Erythroblast (primary cell): ENCODE results near the gene AFG3L2.

Source experiments
- DNase-seq, 2 experiments: peaks; one replicate each; lab custom pipeline; 2025; lab: John Stamatoyannopoulos, UW
- GATA1 ChIP-seq: IDR thresholded peaks from 2 replicates; pipeline ENCODE4 v1.6.1; 2011; ENCODE audit warnings: low read depth, mild to moderate bottlenecking, control low read depth, low read length, moderate library complexity
- POLR2A ChIP-seq: IDR thresholded peaks from 2 replicates; pipeline ENCODE4 v1.6.1; 2011; ENCODE audit warnings: mild to moderate bottlenecking, low read length

Gene AFG3L2

GRCh38 chr18:12304351-12305210 lies 72.4 kb downstream of the AFG3L2 start:
- no peak for TF ChIP-seq POLR2A
- TF ChIP-seq GATA1 = no peak
- DNase-seq = no peak

DNA sequence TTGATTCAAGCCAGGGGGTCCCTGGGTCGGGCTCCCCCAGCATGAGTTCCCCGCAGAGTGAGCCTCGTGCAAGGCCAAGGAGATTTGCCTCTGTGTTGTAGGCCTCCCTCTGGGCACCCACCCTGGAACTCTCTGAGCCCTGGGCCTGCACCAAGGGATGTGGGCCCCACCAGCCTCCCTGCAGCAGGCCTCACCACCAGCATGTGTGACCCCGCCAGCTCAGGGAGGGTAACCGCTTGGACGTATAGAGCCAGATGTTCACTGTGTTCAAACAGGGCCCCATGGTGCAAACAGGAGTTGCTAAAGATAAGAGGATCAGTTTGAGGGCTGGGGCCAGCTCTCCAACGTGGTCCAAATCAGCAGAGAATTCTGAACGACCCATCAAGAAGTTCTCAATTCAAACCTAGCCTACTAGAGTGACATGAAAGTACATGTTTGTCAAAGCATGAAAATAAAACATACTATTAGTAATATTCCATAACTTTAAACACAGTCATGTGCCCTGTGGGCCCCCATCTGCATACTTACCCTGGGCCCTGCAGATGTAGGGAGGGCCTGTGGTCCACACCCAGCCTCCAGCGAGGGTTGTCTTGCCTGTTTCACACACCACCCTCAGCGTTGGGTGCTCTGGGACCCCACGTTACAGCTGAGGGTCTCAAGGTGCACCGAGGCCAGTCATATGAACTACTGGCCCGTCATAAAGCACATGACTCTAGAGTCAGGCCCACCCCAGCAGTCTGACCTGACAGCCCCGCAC lies 74.5 kb downstream of the AFG3L2 start:
- DNase-seq = peak; percentile 96 to 100
- peak; percentile 34 for TF ChIP-seq POLR2A
- TF ChIP-seq GATA1 = peak; percentile 24

DNA sequence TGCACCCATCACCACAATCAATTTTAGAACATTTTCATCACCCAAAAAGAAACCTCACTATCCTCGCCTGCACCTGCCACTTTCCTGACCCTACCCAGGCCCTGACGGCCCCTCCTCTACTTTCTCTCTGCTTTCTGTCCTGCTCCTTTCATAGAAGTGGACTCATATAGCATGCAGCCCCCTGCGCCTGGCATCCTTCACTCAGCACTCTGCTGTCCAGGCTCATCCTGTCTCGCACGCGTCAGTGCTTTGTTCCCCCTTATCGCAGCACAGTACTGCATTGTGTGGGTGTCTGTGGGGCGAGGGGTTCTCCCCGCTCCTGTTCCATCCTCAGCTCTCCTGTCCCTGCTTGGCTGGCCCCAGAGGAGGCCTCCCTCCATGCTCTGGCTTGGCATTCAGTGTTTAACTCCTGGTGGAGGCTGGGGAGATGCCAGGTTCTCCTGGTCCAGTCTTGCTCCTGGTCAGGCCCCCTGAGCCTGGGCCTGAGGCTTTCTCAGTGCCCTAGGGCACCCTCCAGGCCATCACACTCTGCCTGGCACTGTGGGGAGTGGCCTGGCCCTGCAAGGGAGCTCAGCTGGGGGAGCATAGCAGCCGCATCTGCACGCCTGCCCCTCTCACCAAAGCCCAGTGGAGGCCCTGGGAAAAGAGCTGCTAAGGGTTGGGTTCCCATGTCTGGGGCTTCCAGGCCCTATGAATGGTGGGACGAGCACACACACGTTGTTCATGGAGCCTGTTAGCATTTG lies 75.6 kb downstream of the AFG3L2 start:
- no peak for DNase-seq
- TF ChIP-seq POLR2A (no peak), GATA1 (no peak)

DNA sequence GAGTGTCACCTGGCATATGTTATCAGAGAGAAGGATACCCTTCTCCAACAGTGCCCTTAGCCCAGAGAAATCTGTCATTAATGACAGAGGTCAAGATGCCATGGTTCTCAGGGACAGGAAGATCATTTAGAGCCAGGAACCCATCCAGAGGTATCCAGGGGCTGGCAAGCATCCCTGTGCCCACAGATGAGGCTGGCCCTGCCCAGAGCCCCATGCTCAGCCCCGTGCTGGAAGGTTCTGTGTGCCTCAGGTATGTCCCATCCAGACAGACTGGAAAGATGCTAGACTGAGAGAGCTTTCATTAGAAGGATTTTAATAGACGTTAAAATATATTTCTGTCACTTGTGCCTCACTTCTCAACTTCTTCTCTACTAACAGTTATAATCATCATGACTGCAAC lies 77.2 kb downstream of the AFG3L2 start:
- DNase-seq = no peak
- TF ChIP-seq POLR2A (no peak), GATA1 (no peak)

DNA sequence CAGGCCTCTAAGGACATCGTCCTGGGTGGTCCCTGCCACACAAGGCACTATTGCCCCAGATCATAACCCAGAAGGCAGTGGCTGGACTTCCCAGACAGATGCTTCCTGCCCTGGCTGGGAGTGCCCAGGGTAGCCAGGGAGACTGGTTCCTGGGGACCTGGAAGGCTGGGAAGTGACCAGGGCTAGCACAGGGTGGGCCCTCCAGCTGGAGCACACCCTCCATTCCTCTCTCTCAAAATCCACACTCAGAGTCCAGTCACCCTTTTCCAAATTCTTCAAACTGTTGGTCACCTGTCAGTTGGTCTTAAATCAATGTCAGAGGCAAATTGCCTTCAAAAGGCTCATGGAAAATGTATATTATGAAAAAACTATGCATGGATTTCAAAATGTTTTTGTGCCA lies 80.6 kb downstream of the AFG3L2 start:
- TF ChIP-seq POLR2A (no peak), GATA1 (no peak)
- DNase-seq = no peak

DNA sequence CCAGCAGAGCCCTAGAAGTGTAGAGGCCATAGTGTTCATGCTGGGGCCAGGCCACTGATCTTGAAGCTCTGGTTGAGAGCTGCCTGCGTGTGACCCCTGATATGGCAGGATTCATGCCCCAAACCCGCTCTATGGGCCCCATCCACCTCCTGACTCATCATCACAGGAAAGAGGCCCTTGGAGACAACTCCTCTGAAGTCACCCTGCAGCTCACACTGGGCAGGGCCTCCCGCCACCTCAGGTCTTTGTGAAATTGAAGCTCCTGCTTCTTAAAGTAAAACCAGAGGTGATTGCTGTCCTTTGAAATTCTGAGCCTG lies 81.0 kb downstream of the AFG3L2 start:
- TF ChIP-seq POLR2A (no peak), GATA1 (no peak)
- DNase-seq = peak; percentile 87 to 89

GRCh38 chr18:12295389-12296086 lies 81.5 kb downstream of the AFG3L2 start:
- no peak for DNase-seq

GRCh38 chr18:12293831-12294230 lies 83.2 kb downstream of the AFG3L2 start:
- TF ChIP-seq POLR2A (no peak), GATA1 (no peak)
- DNase-seq = no peak

More at GRCh38 chr18:12295389-12296086, 81.5 kb downstream of the AFG3L2 start:
- TF ChIP-seq POLR2A (no peak), GATA1 (no peak)

- DNase-seq = no peak
- TF ChIP-seq GATA1 = no peak
- no peak for TF ChIP-seq POLR2A
Observed at GRCh38 chr18:12291690-12292089, 85.3 kb downstream of the AFG3L2 start.

GRCh38 chr18:12291161-12291560 lies 85.9 kb downstream of the AFG3L2 start:
- TF ChIP-seq POLR2A (no peak), GATA1 (no peak)
- no peak for DNase-seq

DNA sequence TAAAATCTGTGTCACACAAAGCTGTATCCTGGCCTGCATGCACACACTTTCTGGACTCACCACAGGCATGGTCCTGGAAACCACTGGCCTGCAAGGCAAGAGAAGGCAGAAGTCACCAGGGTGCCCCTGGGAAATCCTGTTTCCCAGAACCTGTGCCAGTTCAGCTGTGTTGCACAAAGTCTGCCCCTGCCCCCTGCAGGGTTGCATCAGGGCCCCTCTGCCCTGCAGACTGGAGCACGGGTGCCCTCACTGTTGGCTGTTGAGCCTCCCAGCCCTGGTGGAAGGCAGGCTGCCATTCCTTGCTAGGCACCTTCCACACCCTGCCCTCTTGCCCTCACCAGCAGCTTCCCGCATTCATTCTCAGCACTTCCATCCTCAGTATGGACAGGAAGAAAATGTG lies 86.9 kb downstream of the AFG3L2 start:
- no peak for DNase-seq

GRCh38 chr18:12288403-12288755 lies 88.6 kb downstream of the AFG3L2 start:
- TF ChIP-seq GATA1 = no peak
- TF ChIP-seq POLR2A = no peak
- DNase-seq = no peak

More for the DNA sequence above, 86.9 kb downstream of the AFG3L2 start:
- TF ChIP-seq GATA1 (no peak), POLR2A (no peak)

DNA sequence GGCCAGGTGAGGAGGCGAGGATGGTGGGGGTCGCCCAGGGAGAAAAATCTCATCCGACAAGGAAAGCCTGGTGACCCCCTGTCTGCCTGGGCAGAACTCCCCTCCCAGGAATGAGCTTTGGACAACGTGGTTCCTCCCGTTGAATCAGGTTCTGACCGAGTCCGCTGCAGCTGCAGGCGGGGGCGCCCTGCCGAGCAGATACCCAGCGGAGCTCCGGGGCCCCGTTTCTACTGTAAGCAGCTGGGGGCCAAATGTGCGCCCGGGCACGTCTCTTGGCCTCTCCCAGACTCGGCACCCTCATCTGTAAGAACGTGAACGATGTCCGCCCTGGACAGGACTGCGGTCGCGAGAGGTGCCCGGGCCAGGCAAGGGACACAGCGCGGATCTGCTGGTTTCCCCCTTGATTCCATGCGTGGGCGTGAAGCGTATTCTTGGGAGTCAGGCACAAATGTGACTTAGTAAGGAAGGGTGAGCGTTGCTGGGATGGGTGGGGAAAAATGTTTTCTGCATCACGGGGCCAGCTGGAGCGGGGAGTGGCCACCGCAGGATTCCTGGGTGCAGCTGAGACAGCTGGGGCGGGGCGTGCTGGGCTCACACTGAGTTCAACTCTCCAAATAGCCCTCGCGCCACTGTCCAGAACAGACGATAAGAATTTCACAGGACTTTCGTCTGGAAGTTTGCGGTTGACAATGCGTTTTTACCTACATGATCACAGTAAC lies 89.2 kb downstream of the AFG3L2 start:
- no peak for TF ChIP-seq POLR2A
- no peak for TF ChIP-seq GATA1
- DNase-seq = peak; percentile 74 to 79
